ENCODE data around the gene TRAPPC12.
"Not testable (repeated sequence)": the region's sequence is repeated elsewhere in the genome, so short reads cannot be mapped to it uniquely, and the experiment has no call there.

TRAPPC12 gene

GRCh38 chr2:3486047-3487027 lies 106.8 kb downstream of the TRAPPC12 start:
- Histone ChIP-seq H3K36me3 (ENCODE audit: control insufficient read depth, insufficient read depth, low read length, severe bottlenecking) (no peaks in the 10 kb centered on the region), H3K4me3 (ENCODE audit: low read length) (no peak overlapping the region), H3K27me3 (replicated peaks; ENCODE audit: control insufficient read depth, insufficient read depth, low read length) (no peaks in the 10 kb centered on the region), H3K9ac (ENCODE audit: low read length) (no peak overlapping the region), H3K9me3 (ENCODE audit: control insufficient read depth, low read length) (no peaks in the 10 kb centered on the region), H3K4me1 (ENCODE audit: control insufficient read depth, insufficient read depth, low read length) (peaks cover 11% of the 10 kb centered on the region)
- no peak for DNase-seq (ENCODE audit: low read depth)

- H3K9me3 ChIP-seq (ENCODE audit: control insufficient read depth, low read length) = no peaks in the 10 kb centered on the region
- H3K9ac ChIP-seq (ENCODE audit: low read length) = no peak overlapping the region
- DNase-seq (ENCODE audit: low read depth) = no peak
- H3K36me3 ChIP-seq (ENCODE audit: control insufficient read depth, insufficient read depth, low read length, severe bottlenecking) = no peaks in the 10 kb centered on the region
- H3K4me3 ChIP-seq (ENCODE audit: low read length) = no peak overlapping the region
- H3K4me1 ChIP-seq (ENCODE audit: control insufficient read depth, insufficient read depth, low read length) = peaks cover 11% of the 10 kb centered on the region
- H3K27me3 ChIP-seq (replicated peaks; ENCODE audit: control insufficient read depth, insufficient read depth, low read length) = no peaks in the 10 kb centered on the region
Observed at GRCh38 chr2:3487028-3487425, 107.5 kb downstream of the TRAPPC12 start.

- H3K4me3 ChIP-seq (ENCODE audit: low read length) = no peak overlapping the region
- no peak overlapping the region for H3K9ac ChIP-seq (ENCODE audit: low read length)
- H3K4me1 ChIP-seq (ENCODE audit: control insufficient read depth, insufficient read depth, low read length) = peaks cover 11% of the 10 kb centered on the region
- DNase-seq (ENCODE audit: low read depth) = no peak
- no peaks in the 10 kb centered on the region for H3K27me3 ChIP-seq (replicated peaks; ENCODE audit: control insufficient read depth, insufficient read depth, low read length)
- no peaks in the 10 kb centered on the region for H3K36me3 ChIP-seq (ENCODE audit: control insufficient read depth, insufficient read depth, low read length, severe bottlenecking)
- no peaks in the 10 kb centered on the region for H3K9me3 ChIP-seq (ENCODE audit: control insufficient read depth, low read length)
Observed at GRCh38 chr2:3487432-3487831, 107.9 kb downstream of the TRAPPC12 start.

DNA sequence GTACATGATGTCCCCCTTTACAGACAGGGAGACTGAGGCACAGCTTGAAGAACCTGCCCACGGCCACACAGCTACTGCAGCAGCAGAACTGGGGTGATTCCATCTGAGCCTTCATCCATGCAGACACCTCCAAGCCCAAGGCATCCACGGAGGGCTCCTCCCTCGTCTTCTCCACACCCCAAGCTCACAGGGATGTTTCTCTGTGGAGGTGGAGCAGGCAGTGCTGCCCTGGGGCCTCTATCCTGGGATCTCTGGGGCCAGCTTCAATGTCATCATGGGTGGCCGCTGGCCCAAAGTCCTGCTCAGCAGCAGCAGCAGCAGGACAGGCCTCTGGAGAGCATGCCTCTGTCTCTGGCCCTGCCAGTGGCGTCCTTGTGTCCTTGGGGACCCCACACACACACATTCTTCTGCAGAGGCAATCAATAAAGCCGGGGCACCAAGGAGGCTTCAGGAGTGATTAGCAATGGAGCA lies 108.6 kb downstream of the TRAPPC12 start:
- no peak for DNase-seq (ENCODE audit: low read depth)

DNA sequence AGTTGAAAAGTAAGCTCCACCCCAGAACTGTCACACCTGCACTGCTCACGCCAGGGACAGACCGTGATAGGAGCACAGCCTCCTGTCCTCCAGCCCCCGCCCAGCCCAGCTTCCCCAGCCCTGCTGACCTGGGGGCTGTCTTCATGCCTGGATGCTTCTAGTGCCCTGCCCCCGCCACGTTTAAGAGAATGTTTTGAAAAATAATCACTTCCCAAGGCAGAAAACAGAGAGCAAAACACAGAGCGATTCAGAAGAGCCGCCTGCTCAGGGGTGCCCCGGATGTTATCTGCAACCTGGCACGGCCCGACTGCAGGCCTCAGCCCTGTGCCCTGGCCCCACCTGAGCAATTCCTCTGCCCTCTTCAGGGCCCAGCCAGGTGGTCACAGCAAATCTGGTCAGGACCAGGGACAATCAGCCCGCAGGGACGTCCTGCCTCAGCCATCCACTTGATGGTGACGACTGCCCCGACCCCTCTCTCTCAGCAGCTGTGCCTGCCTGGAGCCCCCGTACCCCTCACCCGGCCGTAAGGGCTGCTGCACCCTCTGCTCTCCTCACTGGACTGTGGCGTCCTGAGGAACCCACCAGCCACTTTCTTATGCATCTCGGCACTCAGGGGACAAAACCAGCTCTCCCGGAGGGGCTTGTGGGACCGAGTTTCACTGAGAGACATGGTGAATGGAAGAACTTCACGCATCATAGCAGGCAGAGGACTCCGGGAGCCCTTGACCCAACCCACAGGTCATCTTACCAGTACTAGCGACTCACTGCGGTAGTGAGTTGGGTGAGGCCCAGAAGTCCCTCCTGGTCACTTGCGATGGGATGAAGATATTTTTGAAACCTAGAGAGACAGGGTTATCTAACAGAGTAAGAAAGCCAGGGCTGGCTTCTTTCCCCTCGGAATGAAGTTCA lies 109.6 kb downstream of the TRAPPC12 start:
- H3K9ac ChIP-seq (ENCODE audit: low read length) = no peak overlapping the region
- no peaks in the 10 kb centered on the region for H3K27me3 ChIP-seq (replicated peaks; ENCODE audit: control insufficient read depth, insufficient read depth, low read length)
- no peaks in the 10 kb centered on the region for H3K36me3 ChIP-seq (ENCODE audit: control insufficient read depth, insufficient read depth, low read length, severe bottlenecking)
- no peaks in the 10 kb centered on the region for H3K9me3 ChIP-seq (ENCODE audit: control insufficient read depth, low read length)
- peaks cover 21% of the 10 kb centered on the region for H3K4me1 ChIP-seq (ENCODE audit: control insufficient read depth, insufficient read depth, low read length)
- DNase-seq (ENCODE audit: low read depth) = no peak
- H3K4me3 ChIP-seq (ENCODE audit: low read length) = no peak overlapping the region

More for the DNA sequence above, 108.6 kb downstream of the TRAPPC12 start:
- H3K27me3 ChIP-seq (replicated peaks; ENCODE audit: control insufficient read depth, insufficient read depth, low read length) = no peaks in the 10 kb centered on the region
- no peaks in the 10 kb centered on the region for H3K9me3 ChIP-seq (ENCODE audit: control insufficient read depth, low read length)
- no peak overlapping the region for H3K9ac ChIP-seq (ENCODE audit: low read length)
- H3K4me3 ChIP-seq (ENCODE audit: low read length) = no peak overlapping the region
- no peaks in the 10 kb centered on the region for H3K36me3 ChIP-seq (ENCODE audit: control insufficient read depth, insufficient read depth, low read length, severe bottlenecking)
- H3K4me1 ChIP-seq (ENCODE audit: control insufficient read depth, insufficient read depth, low read length) = peaks cover 11% of the 10 kb centered on the region

DNA sequence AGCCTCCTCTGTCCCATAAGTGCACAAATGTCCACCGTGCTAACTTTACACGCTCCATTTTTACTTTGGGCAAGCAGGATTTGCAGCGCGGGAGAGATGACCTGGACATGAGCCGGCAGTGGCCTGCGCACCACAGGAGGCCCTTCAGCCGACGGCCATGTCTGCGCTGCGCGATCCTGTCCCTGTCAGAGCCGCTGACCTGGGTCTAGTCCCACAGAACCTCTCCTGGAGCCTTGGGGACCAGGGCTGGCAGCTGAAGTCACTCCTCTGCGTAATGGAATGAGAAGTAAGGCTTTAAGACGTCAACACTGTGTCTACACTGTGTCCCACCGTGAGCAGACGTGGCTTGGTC lies 110.2 kb downstream of the TRAPPC12 start:
- Histone ChIP-seq H3K4me3 (ENCODE audit: low read length) (no peak overlapping the region), H3K4me1 (ENCODE audit: control insufficient read depth, insufficient read depth, low read length) (peaks cover 22% of the 10 kb centered on the region), H3K9ac (ENCODE audit: low read length) (no peak overlapping the region), H3K36me3 (ENCODE audit: control insufficient read depth, insufficient read depth, low read length, severe bottlenecking) (no peaks in the 10 kb centered on the region), H3K27me3 (replicated peaks; ENCODE audit: control insufficient read depth, insufficient read depth, low read length) (no peaks in the 10 kb centered on the region), H3K9me3 (ENCODE audit: control insufficient read depth, low read length) (no peaks in the 10 kb centered on the region)
- DNase-seq (ENCODE audit: low read depth) = no peak

DNA sequence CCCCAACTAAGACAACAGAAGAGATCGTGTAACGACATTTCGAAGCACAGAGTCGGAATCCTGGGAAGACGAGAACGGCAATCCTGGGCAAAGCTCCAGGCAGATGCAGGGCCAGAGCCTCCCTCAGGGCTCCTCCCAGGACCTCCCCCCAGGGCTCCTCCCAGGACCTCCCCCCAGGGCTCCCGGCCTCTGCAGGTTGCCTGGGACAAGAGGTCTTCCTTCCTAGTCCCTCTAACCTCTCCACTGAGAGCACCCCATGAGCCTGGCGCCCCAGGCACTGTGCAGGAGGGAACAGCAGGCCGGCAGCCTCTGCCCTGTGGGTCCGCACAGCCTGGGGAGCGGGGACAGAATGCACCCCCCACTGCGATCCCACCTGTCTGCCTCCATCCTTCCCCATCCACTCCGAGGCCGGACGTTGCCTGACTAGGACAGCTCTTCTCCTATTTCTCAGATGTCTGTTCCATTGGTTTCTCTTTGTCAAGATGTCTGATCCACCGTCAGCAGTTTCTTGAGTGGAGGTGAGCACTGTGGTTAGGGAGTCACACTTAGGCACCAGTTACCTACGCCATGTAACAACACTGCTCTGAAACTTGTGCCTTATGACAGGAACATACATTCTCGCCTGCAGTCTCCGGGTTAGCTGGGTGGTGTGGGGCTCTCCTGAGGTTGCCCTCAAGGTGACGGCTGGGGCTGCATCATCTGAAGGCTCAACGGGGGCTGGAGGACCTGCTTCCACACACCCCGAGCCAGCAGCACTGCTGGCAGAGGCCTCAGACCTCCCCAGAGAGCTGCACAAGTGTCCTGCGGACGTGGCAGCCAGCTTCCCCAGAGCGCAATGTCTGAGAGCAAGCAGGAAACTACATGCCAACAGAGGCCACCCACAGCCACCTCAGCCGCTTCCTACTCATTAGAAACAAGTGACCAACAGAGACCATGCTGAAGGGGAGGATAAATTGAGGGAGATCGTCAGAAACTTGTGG lies 111.0 kb downstream of the TRAPPC12 start:
- H3K9me3 ChIP-seq (ENCODE audit: control insufficient read depth, low read length) = no peaks in the 10 kb centered on the region
- no peak overlapping the region for H3K9ac ChIP-seq (ENCODE audit: low read length)
- no peaks in the 10 kb centered on the region for H3K27me3 ChIP-seq (replicated peaks; ENCODE audit: control insufficient read depth, insufficient read depth, low read length)
- peaks cover 7% of the 10 kb centered on the region for H3K36me3 ChIP-seq (ENCODE audit: control insufficient read depth, insufficient read depth, low read length, severe bottlenecking)
- peaks cover 22% of the 10 kb centered on the region for H3K4me1 ChIP-seq (ENCODE audit: control insufficient read depth, insufficient read depth, low read length)
- DNase-seq (ENCODE audit: low read depth) = no peak
- H3K4me3 ChIP-seq (ENCODE audit: low read length) = no peak overlapping the region

GRCh38 chr2:3491306-3491705 lies 111.8 kb downstream of the TRAPPC12 start:
- peaks cover 15% of the 10 kb centered on the region for H3K36me3 ChIP-seq (ENCODE audit: control insufficient read depth, insufficient read depth, low read length, severe bottlenecking)
- DNase-seq (ENCODE audit: low read depth) = no peak
- no peaks in the 10 kb centered on the region for H3K9me3 ChIP-seq (ENCODE audit: control insufficient read depth, low read length)
- H3K4me3 ChIP-seq (ENCODE audit: low read length) = no peak overlapping the region
- H3K4me1 ChIP-seq (ENCODE audit: control insufficient read depth, insufficient read depth, low read length) = peaks cover 22% of the 10 kb centered on the region
- H3K27me3 ChIP-seq (replicated peaks; ENCODE audit: control insufficient read depth, insufficient read depth, low read length) = no peaks in the 10 kb centered on the region
- no peak overlapping the region for H3K9ac ChIP-seq (ENCODE audit: low read length)

DNA sequence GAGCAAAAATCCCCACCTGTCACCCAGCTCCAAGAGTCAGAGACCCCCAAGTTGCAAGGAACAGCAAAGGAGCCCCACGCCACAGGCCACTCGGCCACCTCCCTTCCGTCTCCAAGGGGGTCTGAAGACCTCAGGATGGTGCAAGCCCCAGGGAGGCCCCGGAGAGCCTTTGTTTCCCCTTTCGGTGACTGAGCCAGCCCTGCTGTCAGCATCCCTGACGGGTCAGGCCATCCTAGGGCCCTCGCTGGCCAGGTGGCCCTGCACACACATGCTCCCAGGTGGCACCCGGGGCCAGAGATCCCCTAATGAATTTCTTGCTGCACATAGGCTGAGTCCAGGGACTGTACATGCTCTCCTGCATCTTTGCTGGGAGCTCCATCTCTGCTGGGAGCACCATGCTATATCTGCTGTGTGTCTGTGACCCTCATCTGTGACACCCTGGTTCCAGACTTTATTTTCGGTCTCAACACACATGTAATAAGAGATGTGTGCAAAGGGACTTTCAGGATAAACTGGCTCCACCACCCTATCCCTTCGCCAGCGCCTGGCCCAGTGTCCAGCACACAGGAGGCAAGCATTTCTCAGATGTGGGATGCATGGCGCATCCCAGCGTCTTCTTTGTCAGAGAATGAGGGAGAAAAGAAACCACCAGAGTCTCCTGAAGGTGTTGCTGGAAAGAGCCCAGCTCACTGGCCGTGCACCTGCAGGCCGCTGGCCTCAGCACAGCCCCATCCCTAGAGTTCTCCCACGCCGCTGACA lies 112.4 kb downstream of the TRAPPC12 start:
- peaks cover 22% of the 10 kb centered on the region for H3K4me1 ChIP-seq (ENCODE audit: control insufficient read depth, insufficient read depth, low read length)
- no peaks in the 10 kb centered on the region for H3K27me3 ChIP-seq (replicated peaks; ENCODE audit: control insufficient read depth, insufficient read depth, low read length)
- peaks cover 21% of the 10 kb centered on the region for H3K36me3 ChIP-seq (ENCODE audit: control insufficient read depth, insufficient read depth, low read length, severe bottlenecking)
- H3K4me3 ChIP-seq (ENCODE audit: low read length) = no peak overlapping the region
- no peak for DNase-seq (ENCODE audit: low read depth)
- no peak overlapping the region for H3K9ac ChIP-seq (ENCODE audit: low read length)
- H3K9me3 ChIP-seq (ENCODE audit: control insufficient read depth, low read length) = no peaks in the 10 kb centered on the region

DNA sequence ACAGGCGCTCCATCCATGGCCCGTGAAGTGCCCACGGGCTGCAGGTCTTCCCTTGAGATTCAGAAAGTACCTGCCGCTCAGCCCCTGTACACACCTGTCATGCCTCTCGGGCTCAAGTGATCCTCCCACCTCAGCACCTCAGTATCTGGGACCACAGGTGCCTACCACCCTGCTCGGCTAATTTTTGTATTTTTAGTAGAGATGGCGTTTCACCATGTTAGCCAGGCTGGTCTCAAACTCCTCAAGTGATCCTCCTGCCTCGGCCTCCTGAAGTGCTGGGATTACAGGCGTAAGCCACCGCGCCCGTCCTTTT lies 112.9 kb downstream of the TRAPPC12 start:
- H3K36me3 ChIP-seq (ENCODE audit: control insufficient read depth, insufficient read depth, low read length, severe bottlenecking) = peaks cover 26% of the 10 kb centered on the region
- H3K4me3 ChIP-seq (ENCODE audit: low read length); H3K9ac ChIP-seq (ENCODE audit: low read length); H3K27me3 ChIP-seq (replicated peaks; ENCODE audit: control insufficient read depth, insufficient read depth, low read length); H3K9me3 ChIP-seq (ENCODE audit: control insufficient read depth, low read length); DNase-seq (ENCODE audit: low read depth): not testable (repeated sequence)
- peaks cover 21% of the 10 kb centered on the region for H3K4me1 ChIP-seq (ENCODE audit: control insufficient read depth, insufficient read depth, low read length)
